ENCODE measurements around the gene PANK4. TPM values are rescaled to one million over a fixed set of nuclear protein-coding genes. Genes with fewer than 3 reads are reported as not detected.
A peak's percentile ranks its signal among the peaks of the same experiment; 100 is the strongest.

The PANK4 gene
- total and polyA plus RNA-seq, 4 donors: 5.5 to 28.2 (median 20.9) TPM

GRCh38 chr1:2560299-2561073 is 34.1 kb upstream of the PANK4 start:
- peak in 1 of 2 donors; percentile 54 for DNase-seq
- intact Hi-C loops (cut with DNase I): no loop called here
- H3K27ac ChIP-seq (ENCODE audit: low read depth in 1 of 2, low read length in 2 of 2): no peak overlapping the region
- H3K27me3 ChIP-seq (ENCODE audit: control insufficient read depth in 1 of 2, insufficient read depth in 2 of 2, low read length in 1 of 2): no peaks in the 10 kb centered on the region
- no peaks in the 10 kb centered on the region for H3K36me3 ChIP-seq (ENCODE audit: control insufficient read depth in 1 of 2, insufficient read depth in 2 of 2, low read length in 1 of 2)
- WGBS, 2 donors: 84 to 87% methylated on average over 15 of the region's 15 CpGs
- no peak for ATAC-seq (ENCODE audit: low FRiP score)
- H3K9me3 ChIP-seq (ENCODE audit: control insufficient read depth, low read length): no peaks in the 10 kb centered on the region
- H3K4me1 ChIP-seq (ENCODE audit: control insufficient read depth in 1 of 2, insufficient read depth in 2 of 2, low read length in 2 of 2): no peaks in the 10 kb centered on the region
- H3K4me3 ChIP-seq (ENCODE audit: low read length in 2 of 2): no peak overlapping the region

GRCh38 chr1:2559509-2560298 is 33.3 kb upstream of the PANK4 start:
- Histone ChIP-seq H3K27ac (ENCODE audit: low read depth in 1 of 2, low read length in 2 of 2) (no peak overlapping the region), H3K4me1 (ENCODE audit: control insufficient read depth in 1 of 2, insufficient read depth in 2 of 2, low read length in 2 of 2) (no peaks in the 10 kb centered on the region), H3K36me3 (ENCODE audit: control insufficient read depth in 1 of 2, insufficient read depth in 2 of 2, low read length in 1 of 2) (no peaks in the 10 kb centered on the region), H3K4me3 (ENCODE audit: low read length in 2 of 2) (no peak overlapping the region), H3K9me3 (ENCODE audit: control insufficient read depth, low read length) (no peaks in the 10 kb centered on the region), H3K27me3 (ENCODE audit: control insufficient read depth in 1 of 2, insufficient read depth in 2 of 2, low read length in 1 of 2) (no peaks in the 10 kb centered on the region)
- intact Hi-C loops (cut with DNase I): no loop called here
- 84 to 88% methylated on average over 32 to 35 of the region's 35 CpGs for WGBS, 2 donors
- DNase-seq (no peak), ATAC-seq (ENCODE audit: low FRiP score) (no peak)

GRCh38 chr1:2558861-2559260 is 32.5 kb upstream of the PANK4 start:
- WGBS, 2 donors: 94 to 96% methylated on average over 6 of the region's 6 CpGs
- ATAC-seq (ENCODE audit: low FRiP score) (no peak), DNase-seq (no peak)
- Histone ChIP-seq H3K4me1 (ENCODE audit: control insufficient read depth in 1 of 2, insufficient read depth in 2 of 2, low read length in 2 of 2) (no peaks in the 10 kb centered on the region), H3K27me3 (ENCODE audit: control insufficient read depth in 1 of 2, insufficient read depth in 2 of 2, low read length in 1 of 2) (no peaks in the 10 kb centered on the region), H3K36me3 (ENCODE audit: control insufficient read depth in 1 of 2, insufficient read depth in 2 of 2, low read length in 1 of 2) (no peaks in the 10 kb centered on the region), H3K4me3 (ENCODE audit: low read length in 2 of 2) (no peak overlapping the region), H3K9me3 (ENCODE audit: control insufficient read depth, low read length) (no peaks in the 10 kb centered on the region), H3K27ac (ENCODE audit: low read depth in 1 of 2, low read length in 2 of 2) (no peak overlapping the region)
- intact Hi-C loops (cut with DNase I): no loop called here

- H3K4me1 ChIP-seq (ENCODE audit: control insufficient read depth in 1 of 2, insufficient read depth in 2 of 2, low read length in 2 of 2): no peaks in the 10 kb centered on the region
- no peak overlapping the region for H3K4me3 ChIP-seq (ENCODE audit: low read length in 2 of 2)
- DNase-seq (no peak), ATAC-seq (ENCODE audit: low FRiP score) (no peak)
- H3K27ac ChIP-seq (ENCODE audit: low read depth in 1 of 2, low read length in 2 of 2): no peak overlapping the region
- H3K9me3 ChIP-seq (ENCODE audit: control insufficient read depth, low read length): no peaks in the 10 kb centered on the region
- WGBS, 2 donors: 95 to 97% methylated on average over 12 of the region's 12 CpGs
- no peaks in the 10 kb centered on the region for H3K27me3 ChIP-seq (ENCODE audit: control insufficient read depth in 1 of 2, insufficient read depth in 2 of 2, low read length in 1 of 2)
- intact Hi-C loops (cut with DNase I): no loop called here
- no peaks in the 10 kb centered on the region for H3K36me3 ChIP-seq (ENCODE audit: control insufficient read depth in 1 of 2, insufficient read depth in 2 of 2, low read length in 1 of 2)
Observed at GRCh38 chr1:2558420-2558819, 32.0 kb upstream of the PANK4 start.

GRCh38 chr1:2557482-2558400 is 31.3 kb upstream of the PANK4 start:
- 89 to 91% methylated on average over 30 of the region's 30 CpGs for WGBS, 2 donors
- Histone ChIP-seq H3K4me1 (ENCODE audit: control insufficient read depth in 1 of 2, insufficient read depth in 2 of 2, low read length in 2 of 2) (no peaks in the 10 kb centered on the region), H3K27ac (ENCODE audit: low read depth in 1 of 2, low read length in 2 of 2) (no peak overlapping the region), H3K27me3 (ENCODE audit: control insufficient read depth in 1 of 2, insufficient read depth in 2 of 2, low read length in 1 of 2) (no peaks in the 10 kb centered on the region), H3K36me3 (ENCODE audit: control insufficient read depth in 1 of 2, insufficient read depth in 2 of 2, low read length in 1 of 2) (no peaks in the 10 kb centered on the region), H3K9me3 (ENCODE audit: control insufficient read depth, low read length) (no peaks in the 10 kb centered on the region), H3K4me3 (ENCODE audit: low read length in 2 of 2) (no peak overlapping the region)
- intact Hi-C loops (cut with DNase I): no loop called here
- peak in 1 of 2 donors; percentile 48 for DNase-seq
- ATAC-seq (ENCODE audit: low FRiP score): no peak

GRCh38 chr1:2556678-2557481 is 30.5 kb upstream of the PANK4 start:
- DNase-seq: peak in 1 of 2 donors; percentile 62
- ATAC-seq (ENCODE audit: low FRiP score): peak; percentile 2
- no peaks in the 10 kb centered on the region for H3K4me1 ChIP-seq (ENCODE audit: control insufficient read depth in 1 of 2, insufficient read depth in 2 of 2, low read length in 2 of 2)
- WGBS, 2 donors: 61 to 75% methylated on average over 24 of the region's 24 CpGs
- intact Hi-C loops (cut with DNase I): no loop called here
- H3K27me3 ChIP-seq (ENCODE audit: control insufficient read depth in 1 of 2, insufficient read depth in 2 of 2, low read length in 1 of 2): no peaks in the 10 kb centered on the region
- H3K36me3 ChIP-seq (ENCODE audit: control insufficient read depth in 1 of 2, insufficient read depth in 2 of 2, low read length in 1 of 2): no peaks in the 10 kb centered on the region
- peak overlapping the region; percentile 34 to 40 for H3K4me3 ChIP-seq (ENCODE audit: low read length in 2 of 2)
- no peaks in the 10 kb centered on the region for H3K9me3 ChIP-seq (ENCODE audit: control insufficient read depth, low read length)
- H3K27ac ChIP-seq (ENCODE audit: low read depth in 1 of 2, low read length in 2 of 2): no peak overlapping the region

GRCh38 chr1:2556277-2556677 is 29.9 kb upstream of the PANK4 start, which contains the start of gene TNFRSF14:
Gene TNFRSF14 (plus strand): TSS chr1:2556371. CDS start chr1:2556665, 294 bp downstream.
- Histone ChIP-seq H3K4me3 (ENCODE audit: low read length in 2 of 2) (peak within 1 kb of the TSS; percentile 34 to 40), H3K27ac (ENCODE audit: low read depth in 1 of 2, low read length in 2 of 2) (peak within 1 kb of the TSS in 1 of 2 donors; percentile 6), H3K4me1 (ENCODE audit: control insufficient read depth in 1 of 2, insufficient read depth in 2 of 2, low read length in 2 of 2) (no peaks in the 10 kb centered on the region), H3K9me3 (ENCODE audit: control insufficient read depth, low read length) (no peaks in the 10 kb centered on the region), H3K27me3 (ENCODE audit: control insufficient read depth in 1 of 2, insufficient read depth in 2 of 2, low read length in 1 of 2) (no peaks in the 10 kb centered on the region), H3K36me3 (ENCODE audit: control insufficient read depth in 1 of 2, insufficient read depth in 2 of 2, low read length in 1 of 2) (no peaks in the 10 kb centered on the region)
- WGBS, 2 donors: 4 to 5% methylated on average over 16 of the region's 16 CpGs
- peak in 1 of 2 donors; percentile 75 for DNase-seq
- peak; percentile 59 for ATAC-seq (ENCODE audit: low FRiP score)
- intact Hi-C loops (cut with DNase I): no loop called here
